GM19372 (cell line): Measurements from ENCODE around the gene TFB2M.

ENCODE experiments used
- ATAC-seq: cut with Tn5 transposase; IDR thresholded peaks from one replicate; pipeline ENCODE4 v1.9.1; 2021; ENCODE audit warnings: mild to moderate bottlenecking, low read depth, moderate library complexity; ENCODE audit not compliant: unreplicated experiment

The TFB2M gene

GRCh38 chr1:246518456-246519205 is 47.4 kb downstream of the TFB2M start:
- no peak for ATAC-seq

GRCh38 chr1:246517391-246517790 is 48.7 kb downstream of the TFB2M start:
- ATAC-seq: no peak

- no peak for ATAC-seq
Measured at GRCh38 chr1:246516126-246516525, 49.9 kb downstream of the TFB2M start.

- ATAC-seq: no peak
Measured at GRCh38 chr1:246515390-246516005, 50.6 kb downstream of the TFB2M start.

DNA sequence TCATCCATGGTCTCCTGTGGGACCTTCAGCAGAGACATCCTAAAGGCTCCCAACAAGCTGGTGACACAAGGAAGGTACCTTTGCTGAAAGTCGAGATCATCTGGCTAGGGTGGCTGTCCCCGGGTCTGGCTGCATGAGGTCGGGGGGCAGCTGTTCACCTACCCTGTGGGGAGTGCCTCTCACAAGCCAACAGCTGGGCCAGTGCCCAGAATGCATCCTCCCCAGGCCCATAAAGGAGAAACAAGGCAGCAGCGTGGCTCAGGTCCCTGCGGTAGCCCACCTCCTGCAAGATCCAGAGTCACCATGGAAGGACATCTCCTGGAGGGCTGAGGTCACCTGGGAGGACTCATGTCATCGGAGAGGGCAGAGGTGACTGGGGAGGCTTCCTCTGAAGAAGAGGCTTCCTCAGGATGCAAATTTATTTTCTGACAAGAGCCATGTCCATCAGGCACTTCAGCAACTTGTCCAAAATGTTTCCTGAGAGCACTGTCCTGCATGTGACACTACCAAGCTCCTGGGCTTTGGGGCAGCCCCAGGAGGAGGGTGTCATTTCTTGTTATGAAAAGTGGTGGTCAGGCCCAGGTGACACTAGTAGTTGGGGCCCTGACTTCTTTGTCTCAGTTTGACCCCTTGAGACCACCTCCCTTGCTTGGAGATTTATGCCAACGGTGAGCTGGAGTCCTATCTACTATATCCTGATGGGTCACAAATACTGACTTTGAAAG is 52.3 kb downstream of the TFB2M start:
- ATAC-seq: no peak

DNA sequence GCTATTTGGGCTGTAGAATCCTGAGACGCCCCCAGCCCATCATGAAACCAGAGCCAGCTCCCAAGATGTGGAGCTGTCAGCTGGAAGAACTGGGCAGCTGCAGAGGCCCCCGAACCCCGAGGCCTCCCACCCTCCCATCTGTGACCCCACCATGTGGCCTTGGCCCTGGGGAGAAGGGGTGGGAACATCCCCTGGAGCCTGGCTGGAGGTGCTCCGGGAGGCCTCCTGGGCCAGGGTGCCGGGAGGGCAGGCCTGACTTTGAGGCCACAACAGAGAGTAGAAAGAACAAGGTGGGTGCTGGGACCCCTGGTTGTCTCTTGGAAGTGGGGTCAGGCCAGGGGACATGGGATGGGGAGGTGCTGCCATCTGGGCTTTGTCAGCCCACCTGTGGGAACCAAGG is 53.0 kb downstream of the TFB2M start:
- ATAC-seq: no peak

DNA sequence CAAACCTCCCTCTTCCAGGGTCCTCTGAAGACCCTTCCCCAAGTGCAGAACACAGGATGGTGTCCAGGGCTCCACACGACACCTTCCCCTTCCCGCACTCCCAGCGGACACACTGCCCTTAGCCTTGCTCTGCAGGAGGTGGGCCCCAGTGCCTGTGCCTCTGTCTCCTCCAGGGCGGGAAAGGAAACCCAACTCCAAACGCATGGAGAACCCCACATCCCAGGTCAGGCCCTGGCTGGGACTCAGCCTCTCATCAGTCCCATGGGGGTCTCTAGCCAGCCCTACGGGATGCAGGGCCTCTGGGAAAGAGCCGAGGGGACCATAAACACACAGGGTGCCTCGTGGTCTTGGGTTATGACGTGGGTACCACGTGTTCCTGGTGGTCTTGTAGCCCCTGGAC is 53.4 kb downstream of the TFB2M start:
- no peak for ATAC-seq

- no peak for ATAC-seq
Measured at GRCh38 chr1:246512230-246512629, 53.8 kb downstream of the TFB2M start.

DNA sequence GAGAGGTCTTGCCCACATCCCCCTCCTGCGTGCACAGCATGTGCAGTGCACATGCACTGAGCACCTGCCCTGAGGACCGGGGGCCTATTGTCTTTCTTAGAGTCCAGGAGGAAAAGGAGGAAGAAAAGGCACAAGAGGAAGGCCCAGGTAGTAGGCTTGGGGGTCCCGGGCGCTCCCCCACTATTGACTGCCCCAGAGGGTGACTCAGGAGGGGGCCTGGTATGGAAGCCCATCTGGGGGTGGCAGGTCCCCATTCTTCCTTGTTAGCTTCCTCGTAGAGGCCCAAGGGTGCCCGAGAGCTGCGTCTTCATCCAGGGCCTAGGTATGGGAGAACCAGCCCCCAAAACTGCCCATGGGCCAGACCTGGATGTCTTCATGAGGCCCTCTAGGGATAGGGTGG is 54.9 kb downstream of the TFB2M start:
- no peak for ATAC-seq

GRCh38 chr1:246510147-246511030 is 55.7 kb downstream of the TFB2M start:
- no peak for ATAC-seq

GRCh38 chr1:246508897-246509688 is 57.0 kb downstream of the TFB2M start:
- ATAC-seq: no peak

DNA sequence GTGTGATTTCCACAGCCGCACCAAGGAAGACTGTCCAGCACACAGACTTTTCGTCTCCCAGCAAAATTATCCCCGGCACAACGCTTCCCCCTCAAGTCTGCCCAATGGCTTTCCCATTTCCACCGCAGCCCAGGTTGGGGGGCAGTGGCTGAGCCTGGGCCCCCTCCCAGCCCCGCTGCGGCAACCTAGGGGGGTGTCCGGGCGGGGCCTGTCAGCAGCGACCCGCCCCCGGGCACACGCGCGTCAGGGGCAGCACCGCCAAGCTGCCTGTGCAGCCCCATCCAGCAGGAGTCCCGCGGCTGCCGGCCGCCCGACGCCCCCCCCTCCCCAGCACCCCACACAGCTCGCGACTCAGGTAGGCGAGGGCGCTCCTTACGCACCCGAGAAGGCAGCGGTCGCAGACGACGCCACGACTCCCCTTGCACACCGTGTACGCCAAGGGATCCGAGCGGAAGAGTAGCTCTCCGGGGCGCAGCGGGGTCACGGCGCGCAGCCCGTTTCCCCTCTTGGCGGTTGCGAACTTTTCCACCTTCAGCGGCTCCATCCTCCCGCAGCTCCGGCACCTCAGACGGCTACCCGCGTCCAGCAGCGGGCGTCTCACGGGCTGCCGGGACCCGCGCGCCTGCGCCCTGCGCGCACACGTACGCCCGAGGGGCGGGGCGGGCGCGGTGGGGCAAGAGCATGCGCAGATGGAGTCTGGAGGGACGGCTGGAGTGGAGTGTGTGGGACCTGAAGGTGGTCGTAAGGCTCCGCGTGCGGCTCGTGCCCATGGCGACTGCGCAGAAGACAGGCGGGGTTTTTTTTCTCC is 59.2 kb downstream of the TFB2M start, which contains the start of gene SMYD3:
TSS of gene SMYD3 (minus strand) at position 606 of the 808 bp plus-strand sequence.
- peak; percentile 87 for ATAC-seq

GRCh38 chr1:246506367-246506673 is 59.7 kb downstream of the TFB2M start:
- no peak for ATAC-seq

DNA sequence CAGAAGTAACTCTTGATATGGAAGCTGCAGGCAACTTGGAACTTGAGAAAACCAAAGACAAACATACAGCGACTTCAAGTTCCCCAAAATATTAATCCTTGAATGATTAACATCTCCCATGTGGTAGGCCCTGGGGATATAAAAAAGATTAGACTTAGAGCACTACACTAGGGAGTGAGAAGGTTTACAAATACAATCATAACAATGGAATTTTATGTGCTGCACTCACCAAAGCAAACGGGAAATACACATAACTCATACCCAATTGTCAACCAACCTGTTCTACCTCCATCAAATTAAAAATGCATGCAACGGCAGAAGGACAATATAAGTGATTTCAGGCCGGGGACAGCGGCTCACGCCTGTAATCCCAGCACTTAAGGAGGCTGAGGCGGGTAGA is 62.7 kb downstream of the TFB2M start:
- ATAC-seq: no peak

GRCh38 chr1:246497331-246497915 is 68.6 kb downstream of the TFB2M start:
- ATAC-seq: peak; percentile 80

DNA sequence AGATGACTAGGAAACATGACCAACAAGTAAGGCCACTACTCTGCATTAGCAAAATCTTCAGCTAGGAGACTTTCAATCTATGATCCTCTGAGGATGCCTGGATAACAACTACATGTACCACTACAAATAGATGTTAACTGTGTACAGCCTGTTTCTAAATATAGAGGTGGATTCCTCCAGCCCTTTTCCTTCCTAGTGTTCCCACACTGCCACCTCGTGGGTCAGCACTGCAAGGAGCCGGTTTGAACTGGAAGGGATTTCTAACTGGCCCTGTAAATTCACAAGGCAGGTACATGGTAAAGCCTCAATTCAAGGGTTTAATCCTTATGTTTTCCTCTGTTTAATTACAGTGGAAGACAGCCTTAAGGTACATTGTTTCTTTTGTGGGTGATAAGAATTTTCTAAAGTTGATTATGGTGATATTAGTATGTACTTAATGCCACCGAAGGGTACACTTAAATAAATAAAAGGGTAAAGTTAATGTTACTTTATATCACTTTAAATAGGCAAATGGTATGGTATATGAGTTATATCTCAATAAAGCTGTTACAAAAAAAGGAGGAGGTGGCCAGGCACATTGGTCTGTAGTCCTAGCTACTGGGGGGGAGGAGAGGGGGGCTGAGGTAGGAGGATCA is 73.3 kb downstream of the TFB2M start:
- no peak for ATAC-seq

- ATAC-seq: no peak
Measured at GRCh38 chr1:246491551-246492053, 74.5 kb downstream of the TFB2M start.
